Activated CD4-positive, alpha-beta T cell treated with anti-CD3 and anti-CD28 coated beads, Interleukin-2, Interleukin-6, amounts not matched to agents 100 ng/mL and 50 ng/mL, durations not matched to agents 16 hours and 8 hours (primary cell): Measurements from ENCODE around the gene PON3.

Experiments used
- DNase-seq: peaks from one replicate; pipeline ENCODE4 v3.0.0-alpha.2; 2020

PON3 gene

GRCh38 chr7:95396136-95397032 lies at the start of gene PON3:
Gene PON3 (minus strand): TSS chr7:95396375. CDS start chr7:95396350, 25 bp downstream.
- peak; percentile 46 for DNase-seq

DNA sequence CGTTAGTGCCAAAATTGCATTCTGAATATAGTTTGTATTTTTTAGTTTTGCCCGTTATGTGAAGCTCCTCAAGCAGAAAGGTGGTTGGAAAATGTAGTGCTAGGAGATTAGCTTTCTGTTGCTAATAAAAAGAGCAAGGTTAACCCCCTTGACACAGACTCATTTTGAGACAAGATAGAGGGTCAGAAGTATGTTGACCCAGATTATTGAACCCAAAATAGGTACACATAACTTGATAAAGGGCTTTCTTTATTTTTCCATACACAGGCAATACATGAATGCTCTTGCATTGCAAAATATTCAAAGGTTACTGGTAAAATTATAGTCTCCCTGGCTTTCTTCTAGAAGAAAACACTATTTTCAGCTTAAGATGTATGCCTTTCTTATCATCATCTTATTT lies 48.6 kb upstream of the PON3 start:
- DNase-seq: no peak

DNA sequence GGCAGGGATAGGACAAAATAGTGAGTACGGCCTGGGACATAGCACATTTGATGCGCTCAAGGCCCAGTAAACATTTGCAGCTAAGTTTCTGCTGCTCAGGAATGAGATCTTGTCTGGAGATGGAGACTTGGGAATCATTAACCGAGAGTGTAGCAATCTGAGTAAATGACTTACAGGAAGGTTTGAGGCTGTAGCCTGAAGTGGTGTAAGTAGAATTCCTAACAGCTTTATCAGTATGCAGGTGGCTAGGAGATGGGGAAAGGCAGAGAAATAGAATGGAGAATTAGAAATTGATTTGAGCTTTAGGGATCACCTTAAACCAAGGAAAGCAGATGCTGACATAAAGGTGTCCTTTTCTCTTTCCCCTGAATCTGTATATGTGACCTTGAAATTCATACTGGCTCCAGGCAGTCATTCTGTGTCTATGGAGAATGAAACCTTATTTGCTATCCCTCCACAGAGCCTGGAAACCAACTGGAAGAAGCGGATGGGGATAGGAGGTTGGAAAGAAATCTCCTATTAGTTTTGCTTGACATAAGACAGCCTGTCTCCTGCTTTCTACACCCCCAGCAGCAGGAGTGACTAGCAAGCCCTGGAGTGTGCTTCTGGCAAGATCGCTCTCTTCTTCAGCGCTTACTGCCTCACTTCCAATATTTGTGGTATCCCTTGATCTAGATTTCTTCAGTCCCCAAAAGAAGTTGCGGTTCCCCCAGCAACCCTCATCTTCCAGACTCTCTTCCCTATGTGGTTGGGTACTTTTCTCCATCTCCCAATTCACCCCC lies 45.1 kb upstream of the PON3 start:
- DNase-seq: no peak

DNA sequence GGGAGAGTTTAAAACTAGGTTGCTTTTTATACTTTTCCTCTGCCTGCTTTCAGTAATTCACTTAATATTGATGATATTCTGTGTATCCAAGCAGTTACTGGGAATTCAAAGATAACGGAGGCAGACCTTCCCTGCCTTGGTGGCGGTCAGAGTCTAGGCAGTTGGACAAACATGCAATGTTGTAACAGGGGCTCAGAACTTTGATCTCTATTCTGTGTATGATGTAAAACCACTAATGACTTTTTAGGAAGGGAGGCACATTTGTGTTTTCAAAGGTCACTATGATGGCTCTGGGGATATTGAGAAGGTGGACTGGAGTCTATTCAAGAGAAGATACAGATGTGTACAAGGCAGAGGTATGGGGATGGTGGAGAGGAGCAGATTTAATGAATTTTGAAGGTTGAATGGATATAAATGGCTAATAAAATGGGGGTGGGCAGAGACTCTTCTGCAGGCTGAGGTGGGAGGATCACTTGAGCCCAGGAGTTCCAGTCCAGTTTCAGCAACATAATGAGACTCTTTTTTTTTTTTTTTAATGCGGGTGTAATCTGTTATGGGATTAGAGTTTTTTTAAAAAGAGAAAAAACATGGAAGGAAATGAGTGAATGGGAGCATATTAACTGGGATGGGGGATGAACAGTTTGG lies 44.3 kb upstream of the PON3 start:
- no peak for DNase-seq

GRCh38 chr7:95436407-95436806 lies 40.2 kb upstream of the PON3 start:
- no peak for DNase-seq

DNA sequence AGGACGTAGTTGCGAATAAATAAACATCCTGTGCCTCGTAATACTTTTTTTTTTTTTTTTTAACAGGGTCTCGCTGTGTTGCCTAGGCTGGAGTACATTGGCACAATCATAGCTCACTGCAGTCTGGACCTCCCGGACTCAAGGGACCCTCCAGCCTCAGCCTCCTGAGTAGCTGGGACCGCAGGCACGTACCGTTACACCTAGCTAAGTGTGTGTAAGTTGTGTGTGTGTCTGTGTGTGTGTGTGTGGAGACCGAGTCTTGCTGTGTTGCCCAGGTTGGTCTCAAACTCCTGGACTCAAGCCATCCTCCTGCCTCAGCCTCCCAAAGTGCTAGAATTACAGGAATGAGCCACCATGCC lies 39.2 kb upstream of the PON3 start:
- no peak for DNase-seq

GRCh38 chr7:95434557-95435421 lies 38.6 kb upstream of the PON3 start, which contains the start of gene PON2:
Gene PON2 (minus strand): TSS chr7:95435028. CDS start chr7:95434951, 77 bp downstream.
- peak; percentile 65 for DNase-seq

- DNase-seq: no peak
Observed at GRCh38 chr7:95433952-95434556, 37.9 kb upstream of the PON3 start.

- DNase-seq: no peak
Observed at GRCh38 chr7:95433129-95433528, 37.0 kb upstream of the PON3 start.

DNA sequence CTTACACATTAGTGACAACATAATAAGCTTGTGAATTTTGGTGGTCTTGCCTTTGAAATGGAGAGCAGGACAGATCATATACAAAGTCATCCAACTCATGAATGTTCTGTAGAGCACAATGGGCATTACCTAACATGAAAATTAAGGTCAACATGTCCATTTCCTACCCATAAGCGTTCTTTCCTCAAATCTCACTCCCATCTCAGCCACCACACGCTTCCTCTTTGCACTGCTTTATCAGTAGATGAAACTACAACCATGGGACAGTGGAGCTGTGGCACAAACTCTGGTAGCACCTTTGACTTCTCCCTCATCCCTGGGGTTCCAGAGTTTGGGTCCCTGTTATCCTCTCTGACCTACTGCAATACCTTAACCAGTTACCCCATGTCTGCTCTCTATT lies 36.4 kb upstream of the PON3 start:
- DNase-seq: no peak

DNA sequence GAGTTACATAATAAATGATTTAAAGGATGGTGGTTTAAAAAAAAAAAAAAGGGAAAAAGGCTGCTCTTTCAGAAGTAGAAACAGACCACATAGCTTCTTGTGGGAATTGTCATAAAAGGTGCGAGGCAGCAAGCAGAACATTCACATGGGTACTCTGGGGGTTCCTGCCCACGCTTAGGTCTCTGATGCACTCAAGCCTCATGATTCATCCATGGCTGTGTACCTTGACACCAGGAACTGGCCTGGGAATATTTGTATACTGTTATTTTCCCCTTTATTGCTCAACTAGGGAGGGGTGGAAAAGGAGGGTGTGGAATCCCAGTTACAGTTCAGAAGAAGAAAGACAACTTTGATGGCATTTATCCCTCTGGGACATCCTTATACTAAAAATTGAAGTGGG lies 34.7 kb upstream of the PON3 start:
- no peak for DNase-seq

- DNase-seq: no peak
Observed at GRCh38 chr7:95429241-95429990, 33.2 kb upstream of the PON3 start.

DNA sequence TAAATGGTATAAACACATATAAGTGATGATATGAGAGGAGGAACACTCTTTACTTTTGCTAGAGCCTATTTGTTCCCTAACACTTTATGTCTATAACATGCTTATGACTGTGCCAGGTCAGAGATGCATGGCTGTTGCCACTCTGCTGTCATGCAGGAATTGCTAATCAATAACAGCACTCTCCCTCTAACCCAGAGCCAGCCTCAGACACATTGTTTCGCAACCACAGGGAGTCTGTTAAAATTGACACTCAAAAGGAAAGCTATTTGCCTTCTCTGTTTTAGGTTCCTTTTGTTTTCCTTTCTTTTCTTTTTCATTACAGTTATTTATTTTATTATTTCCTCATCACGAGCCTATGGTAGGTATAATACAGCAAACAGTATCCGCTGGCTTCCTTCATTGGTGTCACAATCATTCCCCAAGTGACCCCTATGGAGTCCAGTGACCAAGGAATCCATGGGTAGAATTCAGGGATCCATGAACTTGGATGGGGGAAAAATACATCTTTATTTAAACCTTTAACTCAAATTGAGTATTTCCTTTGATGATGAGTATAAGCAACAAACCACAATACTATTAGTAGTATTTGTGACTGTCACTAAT lies 31.8 kb upstream of the PON3 start:
- DNase-seq: no peak

GRCh38 chr7:95427166-95427565 lies 31.0 kb upstream of the PON3 start:
- no peak for DNase-seq

DNA sequence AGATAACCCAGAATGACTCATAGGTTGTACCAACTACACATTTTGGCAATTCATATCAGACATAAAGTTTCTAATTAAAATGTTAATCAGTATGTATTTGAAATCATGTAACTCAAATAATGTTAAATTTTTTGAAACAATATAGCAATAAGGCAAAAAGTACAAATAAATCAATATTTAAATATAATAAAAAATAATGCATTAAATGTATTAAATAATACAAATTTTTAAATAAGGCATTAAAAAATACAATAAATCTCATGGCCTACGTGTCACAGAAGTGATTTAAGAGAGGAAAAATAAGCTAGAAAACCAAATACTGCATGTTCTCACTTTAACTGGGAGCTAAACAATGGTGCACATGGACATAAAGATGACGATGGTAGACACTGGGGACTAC lies 29.5 kb upstream of the PON3 start:
- DNase-seq: no peak

DNA sequence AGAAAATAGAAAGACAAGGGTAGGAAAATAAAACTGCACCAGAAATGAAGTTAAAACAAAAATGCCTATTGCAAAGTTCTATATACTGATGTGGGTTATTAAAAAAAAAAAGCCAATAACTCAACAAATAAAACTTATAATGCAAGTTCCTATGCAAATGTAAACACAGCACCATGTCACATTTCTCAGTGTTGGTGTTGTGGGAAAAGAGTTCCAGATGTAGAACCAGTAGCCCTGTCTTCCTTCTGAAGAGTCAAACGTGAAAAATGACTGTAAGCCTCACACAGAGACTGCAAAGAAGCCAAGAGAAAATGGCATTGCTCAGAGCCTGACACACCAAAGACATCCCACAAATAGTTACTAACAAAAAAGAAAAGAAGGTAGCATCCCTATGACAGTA lies 28.5 kb upstream of the PON3 start:
- DNase-seq: no peak

- no peak for DNase-seq
Observed at GRCh38 chr7:95421847-95422444, 25.8 kb upstream of the PON3 start.

DNA sequence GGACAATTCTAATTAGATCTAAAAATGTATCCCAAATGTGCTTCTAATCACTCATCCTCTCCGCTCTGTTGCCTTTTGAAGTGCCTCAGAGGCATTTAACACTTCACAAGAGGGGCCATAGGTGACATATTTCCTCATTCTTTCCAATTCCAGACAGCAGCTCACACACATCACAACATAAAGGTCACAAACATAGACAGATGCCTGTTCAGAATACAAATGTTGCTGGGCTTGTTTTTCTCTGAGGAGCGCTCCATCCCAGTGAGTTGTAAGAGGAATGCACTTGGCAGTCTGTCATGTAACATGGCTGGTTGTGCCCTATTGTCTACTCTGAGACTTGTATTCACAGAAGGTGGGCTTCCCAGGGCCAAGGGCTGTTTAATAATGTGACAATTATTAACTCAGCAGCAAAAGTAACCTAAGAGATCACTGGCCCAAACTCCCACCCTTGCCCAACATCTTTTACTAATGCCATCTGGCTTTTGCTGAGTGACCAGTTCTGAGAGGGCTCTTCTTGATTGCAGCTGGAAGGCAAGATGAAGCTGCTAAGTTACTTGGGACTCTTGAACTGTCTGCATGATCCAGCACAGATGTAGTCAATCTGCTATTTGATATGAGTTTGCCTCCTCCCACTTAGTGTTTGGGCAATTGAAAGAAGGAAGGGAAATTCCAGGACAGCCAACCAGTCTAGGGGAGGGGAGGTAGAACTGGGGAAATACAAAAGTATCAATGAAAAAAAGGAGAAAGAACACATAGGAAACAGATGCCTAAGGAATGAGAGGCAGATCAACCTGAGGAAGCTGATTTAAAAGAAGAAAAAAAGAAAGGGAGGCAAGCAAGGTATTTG lies 25.0 kb upstream of the PON3 start:
- no peak for DNase-seq

DNA sequence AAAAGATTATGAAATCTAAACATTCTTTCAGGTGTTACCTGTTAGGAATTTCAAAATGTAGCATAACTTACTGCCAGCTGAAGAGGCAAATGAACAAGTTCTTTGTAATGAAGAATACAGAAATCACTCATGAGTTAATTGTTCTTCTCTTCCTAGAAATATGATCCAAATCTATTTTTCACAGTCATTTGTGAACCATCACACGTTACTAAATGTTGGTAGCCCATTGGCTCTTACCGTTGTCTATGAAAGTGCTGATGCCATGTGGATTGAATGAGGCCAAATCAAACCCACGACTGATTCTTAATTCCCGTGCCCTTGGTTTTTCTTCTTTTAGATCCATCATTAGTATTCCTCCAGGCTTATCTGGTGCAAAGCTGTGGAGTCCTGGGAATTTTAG lies 15.9 kb upstream of the PON3 start:
- peak; percentile 31 for DNase-seq

- no peak for DNase-seq
Observed at GRCh38 chr7:95411666-95412065, 15.5 kb upstream of the PON3 start.
